ENCODE data around the gene EHD1. TPM values are rescaled to one million over a fixed set of nuclear protein-coding genes. Genes with fewer than 3 reads are reported as not detected.

Gene EHD1
- total and polyA plus RNA-seq, 9 of the 15 experiments (the other 6 are each of a cell fraction or from before 2014, with no cell fraction given), result 0.46 to 65.0 (median 16.4) TPM

DNA sequence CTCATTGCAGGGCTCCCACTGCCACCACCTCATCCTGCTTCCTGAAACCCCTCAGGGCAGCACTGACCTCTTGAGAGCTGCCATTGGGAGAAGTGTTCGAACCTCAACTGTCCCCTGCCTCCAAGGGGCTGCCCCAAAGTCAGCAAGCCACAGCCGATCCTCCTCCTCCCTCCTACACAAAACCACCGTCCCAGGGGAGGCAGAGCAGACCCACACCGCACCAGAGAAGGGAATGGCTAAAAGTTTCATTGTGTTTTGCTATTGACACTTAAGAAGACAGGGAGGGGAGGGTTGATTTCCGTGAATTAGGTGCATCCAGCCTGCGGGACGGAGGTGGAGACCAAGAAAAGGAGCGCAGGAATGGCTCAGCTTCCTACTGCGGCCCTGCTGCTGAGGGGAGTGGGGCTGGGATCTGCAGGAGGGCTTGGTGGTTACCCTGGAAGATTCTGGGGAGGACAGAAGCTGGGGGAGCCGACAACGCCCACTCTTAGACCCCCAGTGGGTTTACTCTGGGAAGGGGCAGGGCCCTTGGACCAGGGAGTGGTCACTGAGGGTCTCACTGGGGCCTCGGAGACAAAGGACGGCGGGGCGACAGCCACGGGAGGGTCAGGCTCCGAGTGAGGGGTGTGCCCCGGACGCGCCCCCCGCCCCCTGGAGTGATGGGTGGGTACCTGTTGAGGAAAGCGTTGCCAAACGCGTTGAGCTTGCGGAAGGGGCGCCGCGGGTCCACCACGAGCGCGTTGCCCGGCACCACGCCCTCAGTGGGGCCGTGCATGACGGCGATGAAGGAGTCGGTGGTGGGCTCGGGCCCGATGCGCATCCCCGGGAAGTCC is 815 bp downstream of the EHD1 start (continued):
- TF ChIP-seq ZNF507 (tag; conservative IDR thresholded peaks at IDR 0.05), result no peak
- peak; percentile 87 for TF ChIP-seq ZNF263 (CRISPR knock-in tag; IDR thresholded peaks at IDR 0.05; ENCODE audit: borderline replicate concordance)

DNA sequence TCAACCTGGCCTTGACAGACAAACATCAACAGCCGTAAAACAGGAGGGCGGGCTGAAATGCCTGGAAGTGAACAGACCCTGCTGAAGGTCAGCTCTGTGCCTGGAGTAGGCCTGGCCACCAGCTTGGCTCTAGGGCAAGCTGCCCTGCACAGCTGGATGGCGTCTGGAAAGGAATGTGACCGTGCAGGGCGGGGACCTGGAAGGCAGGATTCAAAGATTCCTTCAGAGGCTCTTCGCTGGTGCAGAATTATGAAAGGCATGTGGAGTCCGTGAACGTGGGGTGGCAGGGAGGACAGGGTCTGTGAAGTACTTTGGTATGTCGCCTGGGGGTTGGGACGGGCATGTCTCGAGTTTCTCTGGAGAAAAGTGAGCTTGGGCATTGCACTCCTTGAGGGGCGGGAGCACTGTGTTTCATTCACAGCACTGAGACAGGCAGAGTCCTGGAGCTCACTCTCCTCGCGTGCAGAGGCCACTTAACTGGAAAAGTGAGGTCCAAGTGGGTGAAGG is 1.5 kb downstream of the EHD1 start:
- in situ Hi-C loops (cut with MboI), result no loop called here
- no peak for TF ChIP-seq NELFE (IDR thresholded peaks at IDR 0.05; ENCODE audit: insufficient read depth, insufficient read length)
- no peak for TF ChIP-seq EP300 (IDR thresholded peaks at IDR 0.05; ENCODE audit: low read length)
- TF ChIP-seq HDAC2 (IDR thresholded peaks at IDR 0.05), result no peak
- no peak for TF ChIP-seq SMARCE1 (IDR thresholded peaks at IDR 0.05)
- peak; percentile 11 for TF ChIP-seq CHD1 (IDR thresholded peaks at IDR 0.05; ENCODE audit: low read length)
- TF ChIP-seq CCNT2 (IDR thresholded peaks at IDR 0.05; ENCODE audit: borderline replicate concordance, extremely low read depth, insufficient read length, low read depth, low read length), result no peak
- no peak for TF ChIP-seq POLR2H (tag; IDR thresholded peaks at IDR 0.05; ENCODE audit: low read depth)
- 0 out of 4 replicates have a peak, but pooled peaks of 1 of the 2 experiments have one; percentile 15 for TF ChIP-seq HDAC1 (IDR thresholded peaks at IDR 0.05)
- TF ChIP-seq, protein P1, sequence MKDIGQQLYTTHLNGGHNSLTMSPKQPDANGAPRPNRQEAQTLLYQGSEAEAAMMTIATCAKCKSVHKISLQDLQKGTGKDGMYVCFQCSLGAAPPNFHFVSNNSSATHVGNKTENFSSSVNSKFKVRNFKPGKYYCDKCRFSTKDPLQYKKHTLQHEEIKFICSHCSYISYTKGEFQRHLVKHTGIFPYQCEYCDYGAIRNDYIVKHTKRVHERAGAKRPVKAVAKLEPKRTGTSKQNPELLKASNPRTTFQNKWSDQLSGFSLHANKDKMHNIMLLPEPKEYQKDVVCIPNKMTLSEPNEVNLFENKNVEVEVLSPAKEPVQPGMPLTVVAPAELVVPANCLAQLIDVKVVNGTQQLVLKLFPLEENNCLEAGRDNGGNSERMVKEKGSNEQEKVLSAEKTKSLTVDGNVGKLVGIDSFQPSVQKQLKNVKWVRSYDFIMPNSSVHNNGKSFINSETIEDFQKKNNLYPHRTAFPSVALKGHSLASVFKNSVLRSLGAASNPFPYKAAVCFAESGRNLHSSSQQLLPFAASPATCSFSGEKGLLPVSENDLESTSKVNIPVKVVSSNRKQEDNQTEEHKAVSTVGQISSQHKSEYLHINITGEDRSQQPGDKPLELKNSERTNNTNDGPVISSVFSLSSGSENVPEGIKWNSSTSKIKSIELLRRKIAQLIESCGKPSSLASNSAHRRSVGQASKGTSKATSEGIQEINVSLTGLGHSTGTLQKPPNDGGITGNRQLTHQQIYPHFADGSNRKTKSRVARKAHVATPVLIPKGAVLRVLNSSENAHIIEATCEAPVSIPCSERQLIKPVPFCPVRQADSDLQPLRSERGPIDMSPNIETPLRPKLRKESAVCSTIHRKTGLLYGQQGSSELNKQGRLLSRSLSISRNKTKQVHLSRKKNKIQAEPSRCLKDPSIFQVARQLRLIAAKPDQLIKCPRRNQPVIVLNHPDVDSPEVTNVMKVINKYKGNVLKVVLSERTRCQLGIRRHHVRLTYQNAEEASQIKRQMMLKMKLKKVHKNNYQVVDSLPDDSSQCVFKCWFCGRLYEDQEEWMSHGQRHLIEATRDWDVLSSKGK (CRISPR knock-in tag; IDR thresholded peaks at IDR 0.05), result no peak
- no peak for TF ChIP-seq TRIM24 (IDR thresholded peaks at IDR 0.05)
- TF ChIP-seq, protein P2, sequence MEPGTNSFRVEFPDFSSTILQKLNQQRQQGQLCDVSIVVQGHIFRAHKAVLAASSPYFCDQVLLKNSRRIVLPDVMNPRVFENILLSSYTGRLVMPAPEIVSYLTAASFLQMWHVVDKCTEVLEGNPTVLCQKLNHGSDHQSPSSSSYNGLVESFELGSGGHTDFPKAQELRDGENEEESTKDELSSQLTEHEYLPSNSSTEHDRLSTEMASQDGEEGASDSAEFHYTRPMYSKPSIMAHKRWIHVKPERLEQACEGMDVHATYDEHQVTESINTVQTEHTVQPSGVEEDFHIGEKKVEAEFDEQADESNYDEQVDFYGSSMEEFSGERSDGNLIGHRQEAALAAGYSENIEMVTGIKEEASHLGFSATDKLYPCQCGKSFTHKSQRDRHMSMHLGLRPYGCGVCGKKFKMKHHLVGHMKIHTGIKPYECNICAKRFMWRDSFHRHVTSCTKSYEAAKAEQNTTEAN (CRISPR knock-in tag; IDR thresholded peaks at IDR 0.05), result no peak
- TF ChIP-seq, protein P3, sequence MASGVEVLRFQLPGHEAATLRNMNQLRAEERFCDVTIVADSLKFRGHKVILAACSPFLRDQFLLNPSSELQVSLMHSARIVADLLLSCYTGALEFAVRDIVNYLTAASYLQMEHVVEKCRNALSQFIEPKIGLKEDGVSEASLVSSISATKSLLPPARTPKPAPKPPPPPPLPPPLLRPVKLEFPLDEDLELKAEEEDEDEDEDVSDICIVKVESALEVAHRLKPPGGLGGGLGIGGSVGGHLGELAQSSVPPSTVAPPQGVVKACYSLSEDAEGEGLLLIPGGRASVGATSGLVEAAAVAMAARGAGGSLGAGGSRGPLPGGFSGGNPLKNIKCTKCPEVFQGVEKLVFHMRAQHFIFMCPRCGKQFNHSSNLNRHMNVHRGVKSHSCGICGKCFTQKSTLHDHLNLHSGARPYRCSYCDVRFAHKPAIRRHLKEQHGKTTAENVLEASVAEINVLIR (CRISPR knock-in tag; IDR thresholded peaks at IDR 0.05), result no peak
- Histone ChIP-seq H3K9me3 (replicated peaks; ENCODE audit: control insufficient read depth, insufficient read depth, low read depth, low read length) (no peaks in the 10 kb centered on the region), H4K20me1 (replicated peaks; ENCODE audit: control insufficient read depth, insufficient read depth, low read length) (peaks cover 14% of the 10 kb centered on the region; the same call in 1 of the 2 replicates), H3K4me3 (peak overlapping the region; percentile 71), H3K9ac (ENCODE audit: insufficient read depth in 1 of 2, low read depth in 2 of 2, low read length in 2 of 2) (peak overlapping the region; percentile 70 to 99; a peak in 3 of 4 replicates), H3K27ac (ENCODE audit: extremely low read depth, low read depth, low read length) (no peak overlapping the region; the same call in 2 of the 3 replicates), H3K9me1 (ENCODE audit: control insufficient read depth, insufficient read depth, low read length) (no peaks in the 10 kb centered on the region), H3K4me2 (ENCODE audit: insufficient read depth, low read length) (peak overlapping the region; percentile 95), H3K27me3 (ENCODE audit: control insufficient read depth in 2 of 2, insufficient read depth in 2 of 2, low read length in 2 of 2) (no peaks in the 10 kb centered on the region; a peak in 1 of 5 replicates), H3K4me1 (replicated peaks in 1 of 2; ENCODE audit: control insufficient read depth in 2 of 2, insufficient read depth in 2 of 2, low read length in 2 of 2) (peaks cover 27 to 60% of the 10 kb centered on the region in 2 experiments), H2AFZ (ENCODE audit: low read depth, low read length) (no peak overlapping the region), H3K79me2 (ENCODE audit: control insufficient read depth, insufficient read depth, low read length) (peaks cover 60% of the 10 kb centered on the region), H3K36me3 (ENCODE audit: control insufficient read depth, insufficient read depth, low read length) (peaks cover 33% of the 10 kb centered on the region; the same call in 2 of the 3 replicates)
- POLR2A ChIA-PET, result interaction anchor here (0.5 to 9.0 kb wide), 11 partner anchors 12 to 600 kb away, joined by 3 to 109 read pairs (median 4); no protein-coding TSS in a partner anchor
- ATAC-seq, result no peak
- FAIRE-seq, result no peak
- no peak for DNase-seq (ENCODE audit: extremely low read depth in 1 of 4, low spot score in 3 of 4)
- BruUV-seq (replicated peaks), result TSS peak; percentile 44
- CTCF ChIA-PET (ENCODE audit: low intra/inter-chr PET ratio), result no interaction called here
- WGBS (ENCODE audit: insufficient coverage, low coverage, missing lambda C conversion rate), result 38% methylated on average over 14 of the region's 14 CpGs
- intact Hi-C loops (cut with micrococcal nuclease), result no loop called here

Data from K562 (cell line).